ENCODE data around the gene SIPA1L2. TPM values are rescaled to one million over a fixed set of nuclear protein-coding genes. Genes with fewer than 3 reads are reported as not detected.
A peak's percentile ranks its signal among the peaks of the same experiment; 100 is the strongest.
"Not testable (repeated sequence)": the region's sequence is repeated elsewhere in the genome, so short reads cannot be mapped to it uniquely, and the experiment has no call there.

SIPA1L2 gene
- total RNA-seq, 2 donors from 2014 or later = 57.1 to 100 TPM

- Histone ChIP-seq H3K36me3 (no peaks in the 10 kb centered on the region), H3K4me1 (peaks cover 0 to 56% of the 10 kb centered on the region in 2 donors), H3K27me3 (no peaks in the 10 kb centered on the region), H3K4me3 (no peak overlapping the region), H3K27ac (peak overlapping the region in 1 of 2 donors; percentile 46), H3K9me3 (no peaks in the 10 kb centered on the region)
- DNase-seq (ENCODE audit: low spot score) = no peak
- TF ChIP-seq CTCF (IDR thresholded peaks at IDR 0.05) = no peak
Observed at GRCh38 chr1:232613752-232614381, 16.1 kb downstream of the SIPA1L2 start.

- peaks cover 0 to 56% of the 10 kb centered on the region in 2 donors for H3K4me1 ChIP-seq
- H3K4me3 ChIP-seq; DNase-seq (ENCODE audit: low spot score); H3K27me3 ChIP-seq; H3K9me3 ChIP-seq; H3K36me3 ChIP-seq: not testable (repeated sequence)
- H3K27ac ChIP-seq = peak overlapping the region in 1 of 2 donors; percentile 46
Observed at GRCh38 chr1:232612836-232613235, 17.1 kb downstream of the SIPA1L2 start.

GRCh38 chr1:232611834-232612233, 18.1 kb downstream of the SIPA1L2 start:
- TF ChIP-seq CTCF (IDR thresholded peaks at IDR 0.05) = no peak
- H3K27ac ChIP-seq = no peak overlapping the region
- H3K36me3 ChIP-seq = no peaks in the 10 kb centered on the region
- H3K9me3 ChIP-seq = no peaks in the 10 kb centered on the region
- DNase-seq (ENCODE audit: low spot score) = no peak
- no peaks in the 10 kb centered on the region for H3K27me3 ChIP-seq
- H3K4me1 ChIP-seq = peaks cover 0 to 49% of the 10 kb centered on the region in 2 donors
- H3K4me3 ChIP-seq = no peak overlapping the region

GRCh38 chr1:232610902-232611745, 18.8 kb downstream of the SIPA1L2 start:
- H3K27me3 ChIP-seq; H3K9me3 ChIP-seq; H3K4me3 ChIP-seq; DNase-seq (ENCODE audit: low spot score); H3K36me3 ChIP-seq: not testable (repeated sequence)
- H3K4me1 ChIP-seq = peaks cover 0 to 43% of the 10 kb centered on the region in 2 donors
- peak overlapping the region; percentile 47 to 52 for H3K27ac ChIP-seq

- Histone ChIP-seq H3K36me3 (no peaks in the 10 kb centered on the region), H3K9me3 (no peaks in the 10 kb centered on the region), H3K4me3 (no peak overlapping the region), H3K27me3 (no peaks in the 10 kb centered on the region), H3K27ac (peak overlapping the region; percentile 47 to 52), H3K4me1 (peaks cover 0 to 43% of the 10 kb centered on the region in 2 donors)
- no peak for DNase-seq (ENCODE audit: low spot score)
- TF ChIP-seq CTCF (IDR thresholded peaks at IDR 0.05) = no peak
Observed at GRCh38 chr1:232610192-232610901, 19.6 kb downstream of the SIPA1L2 start.

GRCh38 chr1:232608427-232608826, 21.5 kb downstream of the SIPA1L2 start:
- Histone ChIP-seq H3K9me3 (no peaks in the 10 kb centered on the region), H3K4me3 (no peak overlapping the region), H3K27ac (no peak overlapping the region), H3K27me3 (no peaks in the 10 kb centered on the region), H3K4me1 (peaks cover 0 to 28% of the 10 kb centered on the region in 2 donors), H3K36me3 (no peaks in the 10 kb centered on the region)
- TF ChIP-seq CTCF (IDR thresholded peaks at IDR 0.05) = no peak
- DNase-seq (ENCODE audit: low spot score) = no peak
